Suprapubic skin (tissue), 4 donors: ENCODE data around the gene ST6GALNAC6. TPM values are rescaled to one million over a fixed set of nuclear protein-coding genes. Genes with fewer than 3 reads are reported as not detected.

Experiments
- DNase-seq, 2 donors: peaks; one replicate each; pipeline ENCODE4 v3.0.0-alpha.2; 2019; ENCODE audit warnings: low spot score in 2 of 2
- H3K27ac ChIP-seq: fragments of 200-600 bp; sonication (generic); one replicate; pipeline ENCODE4 v1.5.1; 2019
- H3K27me3 ChIP-seq: fragments of 200-600 bp; sonication (generic); one replicate; pipeline ENCODE4 v1.5.1; 2019
- H3K36me3 ChIP-seq: fragments of 200-600 bp; sonication (generic); one replicate; pipeline ENCODE4 v1.5.1; 2019
- H3K4me1 ChIP-seq: fragments of 200-600 bp; sonication (generic); one replicate; pipeline ENCODE4 v1.5.1; 2019
- H3K4me3 ChIP-seq: fragments of 200-600 bp; sonication (generic); one replicate; pipeline ENCODE4 v1.5.1; 2019; ENCODE audit warnings: mild to moderate bottlenecking
- H3K9me3 ChIP-seq: fragments of 200-600 bp; sonication (generic); one replicate; pipeline ENCODE4 v1.5.1; 2019
- CTCF ChIP-seq, 2 donors: fragments of 200-600 bp in 1 of 2; fragments of 450-650 bp in 1 of 2; sonication (generic) in 1 of 2; IDR thresholded peaks; one replicate each; pipeline ENCODE4 v1.5.1; 2016 to 2019; ENCODE audit warnings: antibody characterized with exemption in 2 of 2, mild to moderate bottlenecking in 1 of 2, moderate library complexity in 1 of 2
- EP300 ChIP-seq: sonication (generic); formaldehyde crosslinking; IDR thresholded peaks from one replicate; pipeline ENCODE4 v1.6.1; 2017; ENCODE audit warnings: antibody characterized with exemption
- POLR2A ChIP-seq, 2 donors: fragments of 450-650 bp; IDR thresholded peaks; one replicate each; pipeline ENCODE4 v1.6.1; 2017; ENCODE audit warnings: antibody characterized with exemption in 2 of 2, mild to moderate bottlenecking in 2 of 2, moderate library complexity in 2 of 2
- POLR2AphosphoS5 ChIP-seq, 3 donors: sonication (generic); formaldehyde crosslinking; IDR thresholded peaks; one replicate each; pipeline ENCODE4 v1.6.1; 2017; ENCODE audit warnings: antibody characterized with exemption in 3 of 3
- WGBS: methylation state at CpG from one replicate; pipeline ENCODE4 v1.1.5; 2018; 5-methylcytosine and 5-hydroxymethylcytosine counted together
- total RNA-seq, 4 donors: library from RNA; depleted of rRNA; stranded (reverse); fragments of >200 nt; gene quantifications; one replicate each; pipeline ENCODE4 v1.1.0, GENCODE V29; 2016

ST6GALNAC6 gene
- total RNA-seq, 4 donors from 2014 or later: 41.6 to 50.5 (median 47.0) TPM

- Histone ChIP-seq H3K27me3 (no peaks in the 10 kb centered on the region), H3K4me1 (peaks cover 42% of the 10 kb centered on the region), H3K27ac (peak overlapping the region; percentile 78), H3K9me3 (no peaks in the 10 kb centered on the region), H3K36me3 (no peaks in the 10 kb centered on the region), H3K4me3 (peak overlapping the region; percentile 58)
- 46% methylated on average over 8 of the region's 13 CpGs for WGBS
- TF ChIP-seq POLR2A (IDR thresholded peaks at IDR 0.05) (no peak), POLR2AphosphoS5 (IDR thresholded peaks at IDR 0.05) (no peak), CTCF (IDR thresholded peaks at IDR 0.05) (no peak), EP300 (no peak)
- DNase-seq: peak in 1 of 2 donors; percentile 54
Measured at GRCh38 chr9:127853312-127854183, 45.9 kb downstream of the ST6GALNAC6 start.

- H3K9me3 ChIP-seq: no peaks in the 10 kb centered on the region
- H3K4me3 ChIP-seq: peak overlapping the region; percentile 58
- DNase-seq: no peak
- WGBS: 85% methylated on average over 9 of the region's 9 CpGs
- no peaks in the 10 kb centered on the region for H3K36me3 ChIP-seq
- H3K27ac ChIP-seq: no peak overlapping the region
- peaks cover 35% of the 10 kb centered on the region for H3K4me1 ChIP-seq
- TF ChIP-seq POLR2AphosphoS5 (IDR thresholded peaks at IDR 0.05): no peak
- H3K27me3 ChIP-seq: no peaks in the 10 kb centered on the region
Measured at GRCh38 chr9:127852829-127853228, 46.6 kb downstream of the ST6GALNAC6 start.

GRCh38 chr9:127850286-127850830 lies 49.0 kb downstream of the ST6GALNAC6 start:
- Histone ChIP-seq H3K4me3 (peak overlapping the region; percentile 58), H3K36me3 (no peaks in the 10 kb centered on the region), H3K9me3 (no peaks in the 10 kb centered on the region), H3K27me3 (no peaks in the 10 kb centered on the region), H3K27ac (no peak overlapping the region), H3K4me1 (peaks cover 38% of the 10 kb centered on the region)
- peak in 1 of 2 donors; percentile 58 for DNase-seq
- WGBS: 96% methylated on average over 15 of the region's 17 CpGs
- no peak for TF ChIP-seq EP300
- TF ChIP-seq CTCF (IDR thresholded peaks at IDR 0.05): no peak
- no peak for TF ChIP-seq POLR2A (IDR thresholded peaks at IDR 0.05)
- TF ChIP-seq POLR2AphosphoS5 (IDR thresholded peaks at IDR 0.05): no peak

- Histone ChIP-seq H3K4me1 (peaks cover 38% of the 10 kb centered on the region), H3K27ac (no peak overlapping the region), H3K4me3 (peak overlapping the region; percentile 58), H3K27me3 (no peaks in the 10 kb centered on the region), H3K9me3 (no peaks in the 10 kb centered on the region), H3K36me3 (no peaks in the 10 kb centered on the region)
- DNase-seq: no peak
- 88% methylated on average over 10 of the region's 10 CpGs for WGBS
- TF ChIP-seq CTCF (IDR thresholded peaks at IDR 0.05) (no peak), POLR2AphosphoS5 (IDR thresholded peaks at IDR 0.05) (no peak), POLR2A (IDR thresholded peaks at IDR 0.05) (no peak), EP300 (no peak)
Measured at GRCh38 chr9:127848756-127849504, 50.5 kb downstream of the ST6GALNAC6 start.

GRCh38 chr9:127847833-127848755 lies 51.3 kb downstream of the ST6GALNAC6 start:
- DNase-seq: peak in 1 of 2 donors; percentile 61
- Histone ChIP-seq H3K27me3 (no peaks in the 10 kb centered on the region), H3K4me3 (peak overlapping the region; percentile 5), H3K36me3 (peaks cover under 1% of the 10 kb centered on the region), H3K4me1 (peaks cover 30% of the 10 kb centered on the region), H3K9me3 (no peaks in the 10 kb centered on the region), H3K27ac (no peak overlapping the region)
- WGBS: 79% methylated on average over 12 of the region's 12 CpGs
- TF ChIP-seq POLR2A (IDR thresholded peaks at IDR 0.05) (no peak), POLR2AphosphoS5 (IDR thresholded peaks at IDR 0.05) (no peak), EP300 (no peak), CTCF (IDR thresholded peaks at IDR 0.05) (no peak)
